Measurements from ENCODE around the gene NOG. TPM values are rescaled to one million over a fixed set of nuclear protein-coding genes. Genes with fewer than 3 reads are reported as not detected.
A peak's percentile ranks its signal among the peaks of the same experiment; 100 is the strongest.

Gene NOG
- total RNA-seq, 1 experiment from 2014 or later: not detected

DNA sequence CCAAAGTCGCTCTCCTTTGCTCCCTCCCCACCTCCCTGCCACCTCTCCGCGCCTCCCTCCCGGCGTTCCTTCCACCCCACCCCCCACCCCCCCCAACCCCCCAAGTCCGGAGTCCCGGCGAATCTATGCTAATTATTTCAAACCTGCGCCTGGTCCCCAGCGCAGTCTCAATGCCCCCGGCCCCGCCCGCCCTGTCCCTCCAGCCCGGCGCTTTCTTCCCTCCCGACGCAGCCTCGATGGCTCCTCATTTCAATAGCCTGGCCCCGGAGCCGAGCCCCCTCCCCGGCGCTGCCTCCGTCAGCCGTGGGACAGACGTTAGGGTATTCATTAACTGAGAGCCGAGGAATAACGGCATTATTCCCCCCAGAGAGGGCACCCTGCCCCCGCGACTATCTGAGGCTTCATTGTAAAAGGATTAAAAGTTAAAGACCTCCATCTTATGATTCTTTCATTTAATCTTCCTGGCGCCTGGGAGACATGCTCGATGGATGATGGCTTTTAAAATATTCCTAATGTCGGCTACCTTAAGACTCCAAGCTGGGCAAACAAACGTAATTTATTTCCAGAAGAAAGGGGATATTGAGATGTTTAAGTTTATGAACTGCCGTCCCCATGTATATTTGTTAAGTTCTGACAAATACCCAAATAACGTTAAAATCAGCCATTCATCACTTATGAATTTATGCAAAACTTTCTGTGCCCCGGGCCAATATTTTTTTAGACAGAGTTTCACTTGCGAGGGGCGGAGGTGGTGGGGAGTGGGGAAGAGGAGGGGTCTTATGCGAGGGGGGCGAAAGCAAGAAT is 3.4 kb downstream of the NOG start:
- DNase-seq (ENCODE audit: low spot score): no peak

DNA sequence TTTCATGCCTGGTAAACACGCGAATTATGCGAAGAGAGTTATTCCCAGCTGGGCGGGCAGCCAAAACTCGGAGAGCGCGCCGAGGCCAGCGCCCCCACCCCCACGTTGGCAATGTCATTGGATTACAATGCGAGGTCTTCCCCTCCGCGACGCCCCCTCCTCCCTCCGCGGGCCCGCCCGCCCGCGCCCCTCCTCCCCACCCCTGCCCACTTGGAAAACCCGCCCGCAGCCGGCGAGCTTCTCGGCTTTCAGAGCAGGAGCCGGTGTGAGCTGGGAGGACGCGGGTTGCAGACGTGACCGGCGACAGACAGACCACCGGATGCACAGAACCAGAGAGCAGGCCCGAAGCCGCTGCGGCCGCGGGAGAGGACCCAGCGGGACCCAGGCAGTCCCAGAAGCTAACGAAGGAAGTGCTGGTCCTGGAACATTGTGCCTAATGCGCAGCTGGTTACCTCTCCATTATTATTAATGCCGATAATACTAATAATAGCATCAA is 4.0 kb downstream of the NOG start:
- no peak for DNase-seq (ENCODE audit: low spot score)

DNA sequence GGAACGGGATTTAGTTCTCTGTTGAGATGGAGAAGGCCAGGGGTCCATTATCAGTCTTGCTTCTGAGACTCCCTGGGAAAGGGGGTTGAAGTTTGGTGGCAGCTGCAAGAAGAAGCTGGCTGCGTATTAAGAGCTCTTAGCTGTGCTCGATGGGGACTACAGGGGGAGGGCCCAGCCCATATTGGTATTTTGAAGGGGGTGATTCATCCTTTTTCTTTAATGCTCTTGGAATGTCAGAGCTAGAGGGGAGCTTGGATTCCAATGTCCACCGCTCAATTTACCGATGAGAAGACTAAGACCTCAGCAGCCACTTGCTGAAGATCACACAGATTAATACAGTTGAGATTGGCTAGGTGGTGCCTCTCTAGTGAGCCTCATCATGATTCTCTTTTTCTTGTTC is 5.0 kb downstream of the NOG start:
- no peak for DNase-seq (ENCODE audit: low spot score)

DNA sequence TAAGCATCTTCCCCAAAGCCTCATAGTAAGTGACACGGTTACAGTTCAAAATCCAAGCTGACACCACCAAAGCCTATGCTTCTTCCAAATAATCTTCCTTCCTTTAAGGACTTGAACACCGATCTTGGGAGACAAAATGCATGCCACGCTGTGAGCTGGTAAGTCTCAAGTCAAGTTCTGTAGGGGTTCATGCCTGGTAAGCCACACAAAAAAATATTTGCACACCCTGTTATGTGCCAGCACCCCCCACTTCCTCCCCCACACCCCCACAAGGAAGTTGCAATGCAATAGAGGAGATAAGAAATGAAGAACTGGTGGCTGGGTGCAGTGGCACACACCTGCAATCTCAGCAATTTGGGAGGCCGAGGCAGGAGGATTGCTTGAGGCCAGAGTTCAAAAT is 5.6 kb downstream of the NOG start:
- DNase-seq (ENCODE audit: low spot score): no peak

DNA sequence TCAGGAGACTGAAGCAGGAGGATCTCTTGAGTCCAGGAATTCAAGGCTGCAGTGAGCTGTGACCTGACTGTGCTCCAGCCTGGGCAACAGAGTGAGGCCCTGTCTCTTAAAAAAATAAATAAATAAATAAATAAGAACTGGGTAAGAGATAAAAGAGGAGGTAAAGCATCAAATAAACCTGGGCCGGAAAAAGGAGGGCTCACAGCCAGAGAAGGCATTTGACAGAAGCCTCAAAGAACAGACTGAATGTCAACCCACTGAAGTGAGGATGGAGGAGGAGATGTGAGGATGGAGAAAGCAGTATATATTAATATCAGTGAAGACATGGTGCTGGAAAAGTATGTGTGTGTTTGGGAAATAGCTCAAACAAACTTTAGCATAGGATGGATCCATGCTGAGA is 6.1 kb downstream of the NOG start:
- DNase-seq (ENCODE audit: low spot score): no peak

DNA sequence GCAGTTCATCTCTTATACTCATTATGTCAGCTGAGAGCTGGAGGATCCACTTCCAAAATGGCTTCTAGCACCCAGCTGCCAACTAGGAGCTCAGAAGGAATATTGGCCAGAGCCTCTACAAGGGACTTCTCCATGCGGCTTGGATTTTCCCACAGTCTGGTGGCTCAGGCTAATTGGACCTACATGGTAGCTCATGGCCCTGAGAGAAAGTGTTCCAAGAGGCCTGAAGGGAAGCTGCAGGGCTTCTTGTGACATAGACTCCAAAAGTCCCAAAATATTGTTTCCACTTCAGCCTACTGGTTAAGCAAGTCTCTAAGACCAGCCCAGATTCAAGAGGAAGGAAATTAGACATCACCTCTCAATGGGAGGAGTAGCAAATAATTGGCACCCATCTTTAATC is 6.8 kb downstream of the NOG start:
- DNase-seq (ENCODE audit: low spot score): no peak

DNA sequence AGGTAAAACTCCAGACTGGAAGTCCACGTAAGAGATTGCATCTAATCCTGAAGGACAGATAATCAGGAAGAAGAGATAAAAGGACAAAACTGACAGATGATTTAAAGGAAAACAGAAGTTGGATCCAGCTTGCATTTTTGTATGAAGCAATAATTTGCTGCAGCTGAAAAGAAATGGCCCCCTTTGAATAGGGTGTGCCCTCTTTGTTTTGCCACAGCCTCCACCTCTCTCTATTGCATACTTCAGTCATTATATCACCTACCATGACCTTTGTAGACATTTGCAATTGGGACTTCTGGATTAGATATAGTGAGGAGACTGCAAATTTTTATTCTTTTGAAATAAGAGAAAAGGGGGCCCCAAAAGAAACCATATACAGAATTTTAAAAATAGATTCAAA is 8.1 kb downstream of the NOG start:
- no peak for DNase-seq (ENCODE audit: low spot score)

DNA sequence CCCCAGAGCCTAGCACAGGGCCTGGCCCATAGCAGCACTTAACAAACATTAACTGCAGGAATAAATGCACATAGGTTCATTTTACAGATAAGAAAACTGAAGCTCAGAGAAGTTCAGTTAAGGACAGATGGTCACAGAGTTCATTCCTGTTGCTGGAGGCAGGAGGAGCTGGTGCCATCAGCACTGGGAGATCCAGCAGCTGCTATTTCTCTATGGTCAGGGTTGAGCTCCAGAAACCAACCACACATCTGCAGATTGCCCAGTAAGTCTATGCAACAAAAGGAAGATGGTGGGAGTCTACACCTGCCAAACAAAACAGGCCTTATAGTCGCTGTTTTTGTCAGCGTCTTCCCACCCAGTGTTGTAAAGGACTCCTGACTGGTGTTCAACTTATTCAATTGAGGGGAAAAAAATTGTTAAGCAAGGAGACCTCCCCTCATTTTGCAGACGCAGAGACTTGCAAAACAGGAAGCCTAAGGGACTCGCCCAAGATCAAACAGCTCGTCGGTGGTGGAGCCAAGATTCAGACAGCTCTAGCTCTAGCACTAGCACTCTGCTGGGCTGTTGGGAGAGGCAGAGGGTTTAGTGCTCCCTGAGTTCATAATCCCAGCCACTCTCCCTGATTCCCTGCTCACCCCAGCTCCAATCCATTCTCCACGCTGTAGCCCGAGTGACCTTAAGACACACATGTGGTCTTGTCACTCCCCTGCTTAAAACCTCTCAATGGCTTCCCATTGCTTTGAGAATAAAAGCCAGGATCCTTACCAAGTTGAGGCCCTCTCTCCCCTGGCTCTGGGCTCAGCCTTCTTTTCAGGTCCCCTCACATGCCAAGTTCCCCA is 9.0 kb downstream of the NOG start:
- no peak for DNase-seq (ENCODE audit: low spot score)

DNA sequence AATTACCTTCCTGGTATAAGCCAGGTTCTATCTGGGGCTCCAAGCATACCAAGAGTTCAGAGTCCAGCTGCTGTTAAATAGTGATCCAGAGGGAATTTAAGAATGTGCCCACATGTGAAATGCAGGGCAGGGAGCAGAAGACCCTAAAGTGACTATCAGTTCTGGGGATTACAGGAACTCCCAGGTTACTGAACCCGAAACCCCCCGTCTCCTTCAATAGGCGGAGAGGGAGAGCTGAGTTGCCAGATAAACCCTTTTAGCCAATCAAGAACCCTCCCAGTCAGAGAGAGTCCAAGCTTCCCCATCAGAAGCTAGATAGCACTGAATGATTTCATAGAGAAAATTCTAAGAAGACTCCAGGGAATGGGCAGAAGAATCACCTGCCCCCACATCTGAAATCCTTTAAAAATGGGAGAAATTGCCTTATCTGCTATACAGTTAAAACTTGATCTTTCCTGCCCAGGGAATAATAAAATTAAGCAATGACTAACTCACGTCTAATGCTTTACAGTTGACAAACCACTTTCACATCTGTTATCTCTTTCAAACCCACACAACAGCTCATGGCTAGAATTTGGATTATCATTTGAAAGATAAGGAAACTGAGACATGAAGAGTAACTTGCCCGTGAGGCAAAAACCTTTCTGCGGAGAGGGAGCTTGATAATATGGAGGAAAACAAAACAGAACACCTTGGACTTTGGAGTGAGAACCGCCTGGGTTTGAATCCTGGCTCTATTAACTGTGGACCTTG is 10.2 kb downstream of the NOG start:
- DNase-seq (ENCODE audit: low spot score): no peak

DNA sequence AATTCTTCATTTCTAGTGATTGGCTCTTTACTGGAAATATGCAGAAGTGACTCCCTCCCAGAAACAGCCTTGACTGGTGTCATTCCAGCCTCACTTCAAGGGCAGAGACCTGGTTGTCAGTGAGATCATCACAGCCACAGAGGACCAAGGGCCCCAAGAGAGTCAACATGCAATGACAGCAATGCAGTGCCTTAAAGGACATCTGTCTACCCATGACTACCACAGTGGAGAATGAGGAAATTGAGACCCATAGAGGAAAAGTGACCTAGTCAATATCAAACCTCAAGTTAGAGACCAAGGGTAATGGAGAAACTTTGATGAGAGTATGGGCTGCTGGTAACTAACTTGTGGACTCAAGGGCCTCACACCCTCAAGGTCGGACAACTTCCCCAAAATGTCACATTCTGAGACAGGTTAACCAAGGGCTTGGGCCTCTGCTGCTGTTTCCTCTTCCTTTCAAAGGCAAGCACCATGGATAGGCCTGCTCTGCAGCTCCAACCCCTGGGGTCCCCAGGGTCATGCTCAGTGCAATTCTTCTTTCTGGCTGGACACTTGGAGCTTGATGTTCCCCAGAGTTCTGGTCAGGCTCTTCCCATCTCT is 11.3 kb downstream of the NOG start:
- DNase-seq (ENCODE audit: low spot score): no peak

DNA sequence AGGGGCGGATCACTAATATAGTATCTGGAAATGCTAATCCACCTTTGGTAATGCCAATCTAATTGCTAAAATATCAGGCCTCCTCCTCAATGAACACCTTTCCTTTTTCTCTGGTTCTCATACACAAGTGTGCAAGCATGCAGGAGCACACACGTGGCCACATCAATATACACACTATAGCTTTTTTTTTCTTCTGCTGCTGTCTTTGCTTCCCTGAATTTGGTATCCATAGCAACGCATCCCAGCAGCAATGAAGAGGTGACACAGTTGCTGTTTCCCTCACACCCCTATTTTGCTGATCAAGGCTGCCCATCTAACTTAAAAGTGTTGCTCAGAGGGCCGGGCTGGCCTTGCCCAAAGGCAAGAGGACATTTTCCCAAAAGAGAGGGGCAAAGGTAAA is 15.4 kb downstream of the NOG start:
- DNase-seq (ENCODE audit: low spot score): no peak

DNA sequence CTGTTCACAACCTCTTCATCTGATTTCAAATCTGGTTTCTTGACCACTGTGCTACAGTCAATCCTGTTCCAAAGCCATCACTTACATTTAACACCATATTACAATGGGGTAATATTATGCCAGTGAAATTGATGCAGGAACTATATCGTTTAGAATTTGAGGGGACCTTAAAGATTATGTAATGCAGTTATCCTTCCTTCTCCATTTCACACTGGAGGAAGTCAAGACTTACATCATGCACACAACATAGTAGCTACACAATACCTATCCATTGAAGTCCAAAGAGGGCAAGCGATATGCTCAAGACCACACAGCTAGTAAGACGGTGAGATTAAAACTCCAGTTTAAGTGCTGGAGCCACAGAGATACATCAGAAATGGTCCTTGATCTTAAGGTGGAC is 16.8 kb downstream of the NOG start:
- no peak for DNase-seq (ENCODE audit: low spot score)

DNA sequence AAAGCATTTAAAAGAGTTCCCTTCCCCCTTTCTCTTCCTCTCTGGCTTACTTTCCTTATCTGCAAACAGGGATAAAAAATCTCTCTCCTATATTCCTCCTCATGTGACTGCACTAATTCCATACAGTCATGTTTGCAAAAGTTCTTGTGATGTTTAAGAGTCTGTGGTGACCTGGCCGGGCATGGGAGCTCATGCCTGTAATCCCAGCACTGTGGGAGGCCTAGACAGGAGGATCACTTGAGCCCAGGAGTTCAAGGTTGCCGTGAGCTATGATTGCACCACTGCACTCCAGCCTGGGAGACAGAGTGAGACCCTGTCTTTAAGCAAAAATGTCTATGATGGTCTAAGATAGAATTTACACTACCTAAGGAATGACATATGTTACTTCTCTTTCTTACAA is 19.6 kb downstream of the NOG start:
- DNase-seq (ENCODE audit: low spot score): no peak

DNA sequence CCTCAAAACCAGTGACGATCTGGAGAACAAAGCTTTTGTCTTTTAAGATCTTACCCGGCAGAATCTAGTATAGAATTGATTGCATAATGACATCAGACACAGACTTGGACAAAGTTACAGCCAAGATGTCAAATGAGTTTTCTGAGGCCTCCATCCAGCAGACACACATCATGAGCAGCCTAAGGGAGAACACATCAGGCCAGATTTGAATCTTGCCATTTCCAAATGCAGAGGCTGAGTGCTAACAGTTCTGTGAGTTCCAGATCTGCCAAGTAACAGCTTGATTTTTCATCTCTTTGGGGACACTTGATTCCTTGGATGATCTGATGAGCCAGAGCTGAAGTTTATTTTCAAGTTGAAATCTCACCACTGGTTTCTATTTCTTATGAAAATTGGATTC is 21.0 kb downstream of the NOG start:
- no peak for DNase-seq (ENCODE audit: low spot score)

DNA sequence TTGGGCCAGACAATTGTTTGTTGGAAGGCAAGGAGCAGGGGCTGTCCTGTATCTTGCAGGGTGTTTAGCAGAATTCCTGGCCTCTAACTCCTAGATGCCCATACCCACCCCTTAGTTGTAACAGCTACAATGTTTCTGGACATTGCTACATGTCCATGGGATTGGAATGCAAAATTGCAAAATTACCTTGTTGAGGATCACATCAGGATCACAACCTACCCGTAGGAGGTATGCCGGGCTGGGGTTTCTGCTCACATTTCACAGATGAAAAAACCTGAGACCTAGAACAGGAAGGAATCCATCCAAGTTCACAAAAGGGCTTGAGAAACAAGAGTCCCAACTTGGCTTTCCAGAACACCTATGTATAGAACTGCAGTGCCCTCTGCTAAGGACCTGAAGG is 22.7 kb downstream of the NOG start:
- DNase-seq (ENCODE audit: low spot score): no peak

DNA sequence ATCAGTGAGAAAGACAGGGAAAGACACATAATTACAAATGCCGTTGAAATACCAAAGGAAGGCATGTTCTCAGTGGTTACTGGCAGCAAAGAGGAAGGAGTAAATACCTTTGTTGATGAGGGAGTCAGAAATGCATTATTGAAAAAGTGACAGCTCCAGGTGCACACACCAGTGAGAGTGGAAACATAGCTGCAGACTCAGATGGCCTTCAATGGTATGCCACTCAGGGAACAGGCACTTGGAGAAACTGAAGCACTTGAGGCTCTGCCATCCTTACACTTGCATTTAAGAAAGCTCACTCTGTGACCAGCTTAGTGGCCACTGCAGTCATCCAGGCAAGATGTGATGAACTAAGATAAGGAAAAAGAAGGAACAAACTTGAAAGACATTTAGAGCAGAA is 29.9 kb downstream of the NOG start:
- no peak for DNase-seq (ENCODE audit: low spot score)

DNA sequence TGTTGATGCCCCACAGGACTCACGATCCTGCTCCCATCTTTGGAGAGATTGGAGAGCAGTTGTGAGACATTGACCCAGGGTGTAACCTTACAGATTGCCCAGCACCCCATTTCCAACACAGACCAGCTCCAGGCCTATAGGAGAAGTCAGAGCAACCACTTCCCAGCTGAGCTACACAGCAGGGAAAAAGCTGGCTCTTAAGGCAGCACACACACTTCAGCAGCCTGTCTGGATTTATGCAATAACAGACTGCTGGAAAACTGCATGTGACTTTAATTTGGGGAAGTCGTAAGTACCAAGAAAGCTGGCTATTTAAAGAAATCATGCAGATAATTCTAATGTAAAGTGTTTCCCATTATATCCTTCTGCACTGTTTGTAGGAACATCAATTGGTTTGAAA is 30.8 kb downstream of the NOG start:
- DNase-seq (ENCODE audit: low spot score): no peak

DNA sequence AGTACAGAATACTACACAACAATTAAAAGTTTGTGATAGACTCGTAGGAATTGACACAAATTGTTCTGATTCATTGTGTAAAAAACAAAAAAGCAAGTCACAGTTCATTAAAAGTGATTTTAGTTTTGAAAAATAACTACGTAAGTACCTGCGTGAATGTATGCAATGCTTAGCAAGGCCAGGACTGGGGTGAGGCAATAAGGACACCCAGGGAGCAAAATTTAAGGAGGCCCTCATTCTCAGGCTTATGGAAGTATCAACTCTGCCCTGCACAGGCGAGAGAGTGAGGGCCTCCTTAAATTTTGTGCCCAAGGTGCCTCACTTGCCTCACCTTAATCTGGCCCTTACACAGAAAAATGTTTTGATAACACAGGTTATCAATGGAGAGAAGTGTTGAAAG is 31.4 kb downstream of the NOG start:
- DNase-seq (ENCODE audit: low spot score): no peak

DNA sequence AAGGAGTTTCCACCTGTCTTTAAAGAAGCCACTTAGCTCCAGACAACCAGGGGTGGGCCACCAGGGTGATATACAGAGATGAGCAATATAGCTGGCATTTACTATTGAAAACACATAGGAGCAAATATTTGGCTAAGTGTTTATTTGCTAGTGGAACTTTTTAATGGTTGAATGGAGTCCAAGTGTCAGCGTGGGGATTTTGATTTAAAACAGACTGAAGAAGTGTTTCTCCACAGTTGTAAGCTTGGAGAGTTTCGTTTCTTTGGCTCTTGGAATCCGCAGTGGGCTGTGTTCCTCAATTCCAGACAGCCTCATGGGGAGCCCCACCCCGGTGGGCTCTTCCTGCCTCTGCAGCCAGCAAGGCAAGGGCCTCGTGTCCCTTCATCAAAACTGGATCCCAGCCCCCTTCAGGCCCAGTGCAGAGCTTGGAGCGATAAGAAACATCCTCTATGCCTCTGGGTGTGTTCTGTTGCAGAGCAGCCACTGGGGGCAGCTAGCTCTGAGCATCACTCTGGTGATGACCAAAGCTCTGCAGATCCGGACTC is 36.1 kb downstream of the NOG start:
- peak; percentile 12 for DNase-seq (ENCODE audit: low spot score)

DNA sequence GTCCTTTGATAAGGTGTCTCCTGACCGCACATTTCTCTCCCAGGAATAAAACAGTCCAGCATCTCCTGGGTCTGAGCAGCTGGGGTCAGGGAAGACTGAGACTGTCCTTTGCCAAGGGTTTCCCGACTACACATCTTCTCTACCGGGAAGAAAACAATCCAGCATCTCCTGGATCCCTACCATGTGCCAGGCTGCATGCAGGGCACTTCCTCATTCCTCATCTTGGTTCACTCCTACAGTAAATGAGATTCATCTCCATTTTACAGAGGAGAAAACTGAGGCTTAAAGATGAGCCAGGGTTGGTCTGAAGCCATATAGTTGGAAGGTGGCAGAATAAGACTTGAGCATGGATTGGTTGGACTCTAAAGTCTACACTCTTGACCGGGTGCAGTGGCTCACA is 36.7 kb downstream of the NOG start:
- no peak for DNase-seq (ENCODE audit: low spot score)

DNA sequence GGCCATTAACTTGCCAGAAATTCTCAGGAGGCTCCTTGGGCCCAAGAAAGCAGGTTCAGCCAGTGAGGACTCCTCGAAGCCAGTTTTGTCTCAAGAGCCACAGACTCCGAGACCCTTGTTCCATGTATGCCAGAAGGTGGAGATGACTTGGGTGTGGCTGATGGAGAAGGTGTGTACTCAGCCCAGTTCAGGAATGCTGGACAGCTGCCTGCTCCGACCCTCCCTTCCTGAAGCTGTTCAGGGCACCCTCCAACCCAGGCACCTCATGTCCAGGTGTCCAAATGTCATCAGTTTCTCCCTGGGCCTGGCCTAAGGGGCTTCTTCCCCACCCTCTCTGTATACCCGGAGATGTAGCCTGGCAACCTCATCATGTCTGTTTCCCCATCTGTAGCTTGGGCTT is 40.2 kb downstream of the NOG start:
- DNase-seq (ENCODE audit: low spot score): no peak

DNA sequence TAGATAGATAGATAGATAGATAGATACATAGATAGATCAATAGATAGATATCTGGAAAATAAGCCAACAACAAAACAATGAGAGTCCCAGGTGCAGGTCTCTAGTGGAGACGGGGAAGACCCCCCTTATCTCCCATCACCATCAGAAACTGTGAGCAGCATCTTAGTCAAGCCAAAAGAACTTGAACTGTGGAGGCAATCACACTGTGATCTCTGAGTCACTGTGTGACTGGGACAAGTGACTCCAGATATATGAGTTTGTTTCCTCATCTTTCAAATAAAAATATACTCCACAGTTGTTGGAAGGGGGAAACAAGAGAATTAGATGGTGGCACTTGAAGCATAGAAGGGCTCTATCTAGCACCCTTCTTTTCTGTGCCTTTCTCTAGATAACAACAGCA is 42.1 kb downstream of the NOG start:
- DNase-seq (ENCODE audit: low spot score): no peak
